H1 (cell line): Measurements from ENCODE around the gene CNGB1. TPM values are rescaled to one million over a fixed set of nuclear protein-coding genes. Genes with fewer than 3 reads are reported as not detected.

ENCODE experiments used
- CTCF ChIA-PET: fragments of 300-600 bp; sonication (Branson Sonifier 250); formaldehyde crosslinking; loops from one replicate; lab custom pipeline; 2021; ENCODE audit not compliant: partially characterized antibody; lab: Charles Lee
- POLR2A ChIA-PET: fragments of 300-600 bp; sonication (Branson Sonifier 250); formaldehyde crosslinking; loops from one replicate; lab custom pipeline; 2021; ENCODE audit warnings: inconsistent platforms; ENCODE audit not compliant: partially characterized antibody; lab: Charles Lee
- DNase-seq, 2 experiments: peaks; one replicate each; pipeline versions ENCODE4 v3.0.0 to v3.0.0-alpha.2; 2010 to 2022; ENCODE audit warnings: low spot score in 2 of 2, low read depth in 1 of 2, mixed read lengths in 1 of 2
- FAIRE-seq: peaks from 2 replicates; lab custom pipeline; 2011; peaks lifted over from hg19 to GRCh38; lab: Jason Lieb, UNC
- H2AFZ ChIP-seq: 2 replicates; pipeline ENCODE4 v1.8.1; 2012; ENCODE audit warnings: low read length, inconsistent platforms
- H2AK5ac ChIP-seq: 2 replicates; pipeline ENCODE4 v1.6.1; 2013; ENCODE audit warnings: low read depth, low read length
- H2BK120ac ChIP-seq: replicated peaks from 2 replicates; pipeline ENCODE3; 2013; ENCODE audit warnings: low read depth, low read length, inconsistent platforms
- H2BK12ac ChIP-seq: 2 replicates; pipeline ENCODE4 v1.6.1; 2013; ENCODE audit warnings: low read depth, low read length
- H2BK15ac ChIP-seq: 2 replicates; pipeline ENCODE4 v1.6.1; 2013; ENCODE audit warnings: low read length
- H2BK20ac ChIP-seq: 2 replicates; pipeline ENCODE4 v1.6.1; 2013; ENCODE audit warnings: low read length
- H2BK5ac ChIP-seq: 2 replicates; pipeline ENCODE4 v1.6.1; 2013; ENCODE audit warnings: low read depth, low read length
- H3K14ac ChIP-seq: 2 replicates; pipeline ENCODE4 v1.6.1; 2013; ENCODE audit warnings: inconsistent platforms; ENCODE audit not compliant: insufficient read length
- H3K18ac ChIP-seq: 2 replicates; pipeline ENCODE4 v1.6.1; 2013; ENCODE audit warnings: low read length; ENCODE audit errors: extremely low read depth
- H3K23ac ChIP-seq: 2 replicates; pipeline ENCODE4 v1.6.1; 2013; ENCODE audit warnings: inconsistent platforms; ENCODE audit not compliant: insufficient read length
- H3K23me2 ChIP-seq: 2 replicates; pipeline ENCODE4 v1.6.1; 2013; ENCODE audit warnings: low read depth, low read length
- H3K27ac ChIP-seq: 2 replicates; pipeline ENCODE4 v1.6.1; 2011; ENCODE audit warnings: low read depth, low read length, inconsistent platforms
- H3K27me3 ChIP-seq, 4 experiments: replicated peaks in 1 of 4; 1 replicate in 1 of 4; 2 replicates in 3 of 4; pipeline versions ENCODE4 v1.6.1 to v1.8.1; 2011 to 2013; ENCODE audit warnings: low read length in 3 of 4, mild to moderate bottlenecking in 3 of 4, inconsistent platforms in 2 of 4, mixed read lengths in 2 of 4, moderate library complexity in 1 of 4; ENCODE audit not compliant: control insufficient read depth in 3 of 4, insufficient read depth in 3 of 4; ENCODE audit errors: extremely low read depth in 1 of 4
- H3K36me3 ChIP-seq, 4 experiments: 2 replicates each; pipeline versions ENCODE4 v1.6.1 to v1.8.1; 2011 to 2013; ENCODE audit warnings: mild to moderate bottlenecking in 4 of 4, low read length in 3 of 4, moderate library complexity in 2 of 4, control low read depth in 1 of 4, inconsistent platforms in 1 of 4; ENCODE audit not compliant: insufficient read depth in 4 of 4, control insufficient read depth in 2 of 4
- H3K4ac ChIP-seq: replicated peaks from 2 replicates; pipeline ENCODE3; 2013; ENCODE audit warnings: low read length, low read depth, mixed read lengths, inconsistent platforms; ENCODE audit not compliant: insufficient read length
- H3K4me1 ChIP-seq, 4 experiments: replicated peaks in 1 of 4; 1 replicate in 1 of 4; 2 replicates in 3 of 4; pipeline versions ENCODE4 v1.6.1 to v1.8.1; 2011 to 2013; ENCODE audit warnings: low read length in 3 of 4, inconsistent platforms in 2 of 4, mixed read lengths in 1 of 4; ENCODE audit not compliant: insufficient read depth in 4 of 4, control insufficient read depth in 3 of 4
- H3K4me2 ChIP-seq, 2 experiments: 2 replicates each; pipeline versions ENCODE4 v1.6.1 to v1.8.1; 2011 to 2013; ENCODE audit warnings: low read depth in 2 of 2, low read length in 2 of 2, control low read depth in 1 of 2, inconsistent platforms in 1 of 2, mild to moderate bottlenecking in 1 of 2; ENCODE audit not compliant: insufficient read depth in 1 of 2
- H3K4me3 ChIP-seq, 4 experiments: fragments of 200-600, 300-600 bp in 1 of 4; sonication (generic), shearing (Covaris generic), sonication (Bioruptor Twin) in 1 of 4; 2 replicates each; pipeline versions ENCODE4 v1.5.1 to v1.8.1; 2011 to 2016; ENCODE audit warnings: low read length in 4 of 4, low read depth in 3 of 4, control low read depth in 2 of 4, inconsistent platforms in 2 of 4, mild to moderate bottlenecking in 2 of 4, mixed read lengths in 1 of 4, moderate library complexity in 1 of 4; ENCODE audit not compliant: insufficient read depth in 2 of 4; ENCODE audit errors: extremely low read depth in 1 of 4
- H3K56ac ChIP-seq: replicated peaks from 2 replicates; pipeline ENCODE3; 2013; ENCODE audit warnings: low read depth, mild to moderate bottlenecking, mixed read lengths, low read length, inconsistent platforms; ENCODE audit not compliant: insufficient read length
- H3K79me1 ChIP-seq: 2 replicates; pipeline ENCODE4 v1.6.1; 2013; ENCODE audit warnings: low read depth, low read length, control low read depth
- H3K79me2 ChIP-seq, 2 experiments: 2 replicates each; pipeline versions ENCODE4 v1.6.1 to v1.8.1; 2012 to 2013; ENCODE audit warnings: low read length in 2 of 2, mild to moderate bottlenecking in 2 of 2, inconsistent platforms in 1 of 2; ENCODE audit not compliant: insufficient read depth in 2 of 2, control insufficient read depth in 1 of 2
- H3K9ac ChIP-seq, 4 experiments: replicated peaks in 1 of 4; 1 replicate in 1 of 4; 2 replicates in 3 of 4; pipeline versions ENCODE4 v1.6.1 to v1.8.1; 2011 to 2013; ENCODE audit warnings: low read depth in 3 of 4, low read length in 3 of 4, control low read depth in 2 of 4, mild to moderate bottlenecking in 2 of 4, moderate library complexity in 2 of 4, inconsistent platforms in 1 of 4; ENCODE audit errors: extremely low read depth in 1 of 4
- H3K9me3 ChIP-seq, 2 experiments: 2 replicates each; pipeline versions ENCODE4 v1.6.1 to v1.8.1; 2012 to 2013; ENCODE audit warnings: mild to moderate bottlenecking in 2 of 2, moderate library complexity in 2 of 2, control low read depth in 1 of 2, inconsistent platforms in 1 of 2, low read depth in 1 of 2, low read length in 1 of 2, mixed read lengths in 1 of 2; ENCODE audit not compliant: insufficient read depth in 2 of 2
- H4K20me1 ChIP-seq, 2 experiments: replicated peaks in 1 of 2; 2 replicates each; pipeline versions ENCODE3 to v1.8.1; 2011 to 2013; ENCODE audit warnings: inconsistent platforms in 2 of 2, low read length in 2 of 2, mild to moderate bottlenecking in 1 of 2; ENCODE audit not compliant: insufficient read depth in 2 of 2, control insufficient read depth in 1 of 2
- H4K5ac ChIP-seq: 2 replicates; pipeline ENCODE4 v1.6.1; 2013; ENCODE audit warnings: low read length, low read depth, mixed read lengths, inconsistent platforms; ENCODE audit not compliant: insufficient read length
- H4K8ac ChIP-seq: 2 replicates; pipeline ENCODE4 v1.8.0; 2013; ENCODE audit warnings: mild to moderate bottlenecking, moderate library complexity, low read length, inconsistent platforms; ENCODE audit not compliant: insufficient read depth; ENCODE audit errors: extremely low read depth
- H4K91ac ChIP-seq: replicated peaks from 2 replicates; pipeline ENCODE3; 2013; ENCODE audit warnings: low read length, mixed read lengths, inconsistent platforms; ENCODE audit not compliant: insufficient read length
- ASH2L ChIP-seq: fragments of 200-600, 300-600 bp; sonication (generic); IDR thresholded peaks from one replicate; pipeline ENCODE4 v1.7.1; 2017; ENCODE audit warnings: low read length
- BACH1 ChIP-seq: IDR thresholded peaks from 2 replicates; pipeline ENCODE4 v1.6.1; 2012; ENCODE audit warnings: low read length, improper control_type of control experiment
- BCL11A ChIP-seq, 2 experiments: IDR thresholded peaks; one replicate each; pipeline ENCODE4 v1.6.1; 2011; ENCODE audit warnings: low read depth in 2 of 2, low read length in 2 of 2, mild to moderate bottlenecking in 2 of 2
- BRCA1 ChIP-seq: IDR thresholded peaks from 2 replicates; pipeline ENCODE4 v1.6.1; 2012; ENCODE audit warnings: low read depth, low read length, improper control_type of control experiment
- CBX5 ChIP-seq: fragments of 300-800, 300-1000 bp; sonication (generic); IDR thresholded peaks from 2 replicates; pipeline ENCODE4 v1.7.1; 2016; ENCODE audit warnings: antibody characterized with exemption, low read length, low read depth
- FOSL1 ChIP-seq: IDR thresholded peaks from 2 replicates; pipeline ENCODE4 v1.6.1; 2011; ENCODE audit warnings: mild to moderate bottlenecking, low read depth, low read length, moderate library complexity; ENCODE audit not compliant: insufficient read depth
- GABPA ChIP-seq: IDR thresholded peaks from 2 replicates; pipeline ENCODE4 v1.6.1; 2011; ENCODE audit warnings: mild to moderate bottlenecking, low read length, moderate library complexity, borderline replicate concordance; ENCODE audit not compliant: insufficient read depth
- HDAC6 ChIP-seq: IDR thresholded peaks from one replicate; pipeline ENCODE4 v1.7.1; 2012; ENCODE audit warnings: low read depth, mild to moderate bottlenecking, inconsistent platforms, low read length, moderate library complexity
- JUN ChIP-seq: IDR thresholded peaks from 2 replicates; pipeline ENCODE4 v1.6.1; 2011; ENCODE audit warnings: low read depth, mild to moderate bottlenecking, improper control_type of control experiment, low read length
- KDM5A ChIP-seq: fragments of 200-600 bp; IDR thresholded peaks from 2 replicates; pipeline ENCODE4 v1.7.1; 2012; ENCODE audit warnings: mild to moderate bottlenecking, low read length, inconsistent platforms, mixed read lengths
- PHF8 ChIP-seq: fragments of 200-600 bp; sonication (generic); conservative IDR thresholded peaks from 2 replicates; pipeline ENCODE4 v1.7.1; 2012; ENCODE audit warnings: low read depth, mild to moderate bottlenecking, inconsistent platforms, low read length, moderate library complexity
- POLR2A ChIP-seq, 2 experiments: IDR thresholded peaks; 1 replicate in 1 of 2; 2 replicates in 1 of 2; pipeline ENCODE4 v1.6.1; 2011; ENCODE audit warnings: low read depth in 2 of 2, low read length in 2 of 2, mild to moderate bottlenecking in 2 of 2; ENCODE audit errors: control extremely low read depth in 1 of 2
- POLR2AphosphoS5 ChIP-seq: IDR thresholded peaks from 2 replicates; pipeline ENCODE4 v1.6.1; 2011; ENCODE audit warnings: low read depth, low read length
- RNF2 ChIP-seq: fragments of 200-900, 300-1000 bp; sonication (generic); IDR thresholded peaks from 2 replicates; pipeline ENCODE4 v1.7.1; 2016; ENCODE audit warnings: borderline replicate concordance, low read depth, mild to moderate bottlenecking, antibody characterized with exemption, low read length; ENCODE audit not compliant: poor library complexity, severe bottlenecking; ENCODE audit errors: missing control alignments
- ZNF274 ChIP-seq: IDR thresholded peaks from 2 replicates; pipeline ENCODE4 v1.7.0; 2012; ENCODE audit warnings: low read length, borderline replicate concordance; ENCODE audit errors: extremely low read depth
- WGBS, 2 experiments: shearing (Covaris generic) in 1 of 2; methylation state at CpG; one replicate each; pipeline versions ENCODE4 v1.1.6 to v1.1.7; 2013 to 2015; ENCODE audit warnings: low lambda C conversion rate in 2 of 2, mixed read lengths in 2 of 2, inconsistent platforms in 1 of 2, low coverage in 1 of 2, missing lambda C conversion rate in 1 of 2; ENCODE audit not compliant: insufficient replicate concordance in 2 of 2, insufficient coverage in 1 of 2, insufficient read length in 1 of 2; ENCODE audit errors: extremely low coverage in 1 of 2, missing lambda C conversion rate in 1 of 2; 5-methylcytosine and 5-hydroxymethylcytosine counted together
- polyA plus RNA-seq, 7 experiments: library from polyadenylated mRNA; depleted of rRNA in 3 of 7; stranded (reverse) in 5 of 7; unstranded in 2 of 7; fragments of >200 nt in 5 of 7; fragments of 200-250 nt in 2 of 7; gene quantifications; 1 replicate in 5 of 7; 2 replicates in 1 of 7; 4 replicates in 1 of 7; pipeline versions ENCODE4 v1.2.1 to v1.2.3, GENCODE V29; 2011 to 2013; ENCODE audit warnings: missing spikeins in 2 of 7, mixed read lengths in 2 of 7
- total RNA-seq: library from RNA; stranded (reverse); fragmentation: NEBNext Ultra II Directional; extraction: Animal tissue kit (Norgen Biotek cat#: 25700); gene quantifications from 2 replicates; pipeline ENCODE4 v1.2.1, GENCODE V29; 2021

The CNGB1 gene
- total and polyA plus RNA-seq, 2 of the 8 experiments (the other 6 are each of a cell fraction or from before 2014, with no cell fraction given): not detected

GRCh38 chr16:57911743-57912142, 59.2 kb downstream of the CNGB1 start:
- Histone ChIP-seq H3K4me1 (peaks cover 0 to 13% (median 2%) of the 10 kb centered on the region in 4 experiments; a peak in 5 of 7 replicates), H2BK120ac (no peak overlapping the region), H3K9me3 (no peaks in the 10 kb centered on the region), H4K20me1 (peaks cover 0 to 7% of the 10 kb centered on the region in 2 experiments), H3K4me2 (no peak overlapping the region), H2AFZ (peak overlapping the region; percentile 52; the same call in 1 of the 2 replicates), H3K18ac (no peak overlapping the region), H3K56ac (no peak overlapping the region), H3K4ac (no peak overlapping the region), H3K23me2 (peaks cover 3% of the 10 kb centered on the region; the same call in 1 of the 2 replicates), H3K27me3 (no peaks in the 10 kb centered on the region), H4K91ac (no peak overlapping the region), H3K9ac (no peak overlapping the region), H4K8ac (no peak overlapping the region; the same call in 1 of the 2 replicates), H4K5ac (no peak overlapping the region), H3K36me3 (no peaks in the 10 kb centered on the region), H3K79me1 (no peaks in the 10 kb centered on the region), H2BK15ac (no peak overlapping the region), H3K27ac (no peak overlapping the region), H2BK5ac (no peak overlapping the region), H3K23ac (no peak overlapping the region), H2BK20ac (no peak overlapping the region), H2BK12ac (0 out of 2 replicates have a peak overlapping the region, but pooled peaks have one; percentile 39), H3K79me2 (no peaks in the 10 kb centered on the region; a peak in 1 of 4 replicates), H3K4me3 (no peak overlapping the region), H2AK5ac (no peak overlapping the region), H3K14ac (no peak overlapping the region)
- DNase-seq: no peak
- 88% methylated on average over 9 of the region's 9 CpGs; no CpG with 5 or more reads in 1 of the 2 experiments for WGBS, 2 experiments
- POLR2A ChIA-PET: no interaction called here
- TF ChIP-seq RNF2 (no peak), BRCA1 (no peak), BCL11A (IDR thresholded peaks at IDR 0.05; ENCODE audit: low read depth in 2 of 2, low read length in 2 of 2) (no peak), POLR2A (IDR thresholded peaks at IDR 0.05; ENCODE audit: control extremely low read depth in 1 of 2, low read depth in 2 of 2, low read length in 2 of 2) (no peak), JUN (no peak), GABPA (no peak), CBX5 (no peak), FOSL1 (no peak), ASH2L (no peak), PHF8 (no peak), BACH1 (no peak), POLR2AphosphoS5 (no peak), HDAC6 (no peak), KDM5A (no peak), ZNF274 (no peak)
- CTCF ChIA-PET: interaction anchor here (0.9 to 1.4 kb wide), 3 partner anchors 13 to 82 kb away, joined by 3 read pairs; no protein-coding TSS in a partner anchor
- no peak for FAIRE-seq
